GM18502 (cell line): Measurements from ENCODE around the gene MAP7D3.
"Not testable (repeated sequence)": the region's sequence is repeated elsewhere in the genome, so short reads cannot be mapped to it uniquely, and the experiment has no call there.

ENCODE experiments used
- ATAC-seq: cut with Tn5 transposase; IDR thresholded peaks from one replicate; pipeline ENCODE4 v1.9.1; 2021; ENCODE audit warnings: mild to moderate bottlenecking; ENCODE audit not compliant: unreplicated experiment, poor library complexity

MAP7D3 gene

GRCh38 chrX:136189222-136189621 lies 62.0 kb downstream of the MAP7D3 start:
- no peak for ATAC-seq

- ATAC-seq: no peak
These were observed 65.2 kb downstream of the MAP7D3 start for GRCh38 chrX:136186023-136186413.

- ATAC-seq: no peak
These were observed 65.7 kb downstream of the MAP7D3 start for GRCh38 chrX:136185401-136186022.

GRCh38 chrX:136183917-136184316 lies 67.3 kb downstream of the MAP7D3 start:
- no peak for ATAC-seq

- no peak for ATAC-seq
These were observed 68.0 kb downstream of the MAP7D3 start for GRCh38 chrX:136183172-136183571.

- no peak for ATAC-seq
These were observed 68.8 kb downstream of the MAP7D3 start for GRCh38 chrX:136182414-136182813.

GRCh38 chrX:136179133-136179532 lies 72.1 kb downstream of the MAP7D3 start:
- ATAC-seq: no peak

GRCh38 chrX:136176399-136176825 lies 74.8 kb downstream of the MAP7D3 start:
- no peak for ATAC-seq

- ATAC-seq: no peak
These were observed 79.8 kb downstream of the MAP7D3 start for GRCh38 chrX:136171420-136171819.

GRCh38 chrX:136170139-136170800 lies 80.9 kb downstream of the MAP7D3 start:
- ATAC-seq: no peak

GRCh38 chrX:136168929-136169735 lies 82.1 kb downstream of the MAP7D3 start:
- ATAC-seq: no peak

- ATAC-seq: not testable (repeated sequence)
These were observed 83.2 kb downstream of the MAP7D3 start for GRCh38 chrX:136167989-136168388.

- ATAC-seq: no peak
These were observed 84.9 kb downstream of the MAP7D3 start for GRCh38 chrX:136166221-136166855.

GRCh38 chrX:136165406-136165805 lies 85.8 kb downstream of the MAP7D3 start:
- ATAC-seq: no peak

- no peak for ATAC-seq
These were observed 87.5 kb downstream of the MAP7D3 start for GRCh38 chrX:136163689-136164088.
